ENCODE data around the gene NEUROD4.

DNA sequence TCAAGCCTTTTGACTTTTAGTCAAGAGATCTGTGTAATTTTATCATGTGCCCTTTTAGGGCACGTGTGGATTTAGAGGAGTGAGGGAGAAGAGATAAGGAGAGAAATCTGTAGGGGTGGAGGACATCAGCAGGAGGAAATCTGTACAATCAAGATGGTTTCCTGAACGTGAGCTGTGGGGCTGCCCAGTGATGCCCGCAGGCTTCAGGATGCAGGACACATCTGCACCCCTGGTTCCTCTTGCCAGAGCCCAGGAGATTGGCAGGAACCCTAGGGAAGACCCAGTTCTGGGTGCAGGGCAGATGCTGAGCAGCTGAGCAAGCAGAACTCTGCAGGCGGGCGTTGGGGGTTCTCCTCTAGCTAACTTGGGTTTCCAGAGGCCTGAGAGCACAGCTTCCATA, 23.6 kb upstream of the NEUROD4 start:
- no peak for TF ChIP-seq NR2C2 (CRISPR knock-in tag; IDR thresholded peaks at IDR 0.05)
- TF ChIP-seq, protein P1, sequence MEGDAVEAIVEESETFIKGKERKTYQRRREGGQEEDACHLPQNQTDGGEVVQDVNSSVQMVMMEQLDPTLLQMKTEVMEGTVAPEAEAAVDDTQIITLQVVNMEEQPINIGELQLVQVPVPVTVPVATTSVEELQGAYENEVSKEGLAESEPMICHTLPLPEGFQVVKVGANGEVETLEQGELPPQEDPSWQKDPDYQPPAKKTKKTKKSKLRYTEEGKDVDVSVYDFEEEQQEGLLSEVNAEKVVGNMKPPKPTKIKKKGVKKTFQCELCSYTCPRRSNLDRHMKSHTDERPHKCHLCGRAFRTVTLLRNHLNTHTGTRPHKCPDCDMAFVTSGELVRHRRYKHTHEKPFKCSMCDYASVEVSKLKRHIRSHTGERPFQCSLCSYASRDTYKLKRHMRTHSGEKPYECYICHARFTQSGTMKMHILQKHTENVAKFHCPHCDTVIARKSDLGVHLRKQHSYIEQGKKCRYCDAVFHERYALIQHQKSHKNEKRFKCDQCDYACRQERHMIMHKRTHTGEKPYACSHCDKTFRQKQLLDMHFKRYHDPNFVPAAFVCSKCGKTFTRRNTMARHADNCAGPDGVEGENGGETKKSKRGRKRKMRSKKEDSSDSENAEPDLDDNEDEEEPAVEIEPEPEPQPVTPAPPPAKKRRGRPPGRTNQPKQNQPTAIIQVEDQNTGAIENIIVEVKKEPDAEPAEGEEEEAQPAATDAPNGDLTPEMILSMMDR (IDR thresholded peaks at IDR 0.05): no peak
- no peak for TF ChIP-seq IRF2 (CRISPR knock-in tag; IDR thresholded peaks at IDR 0.05; ENCODE audit: borderline replicate concordance, low read depth)
- no peak for TF ChIP-seq SP1 (CRISPR knock-in tag; conservative IDR thresholded peaks at IDR 0.05)
- TF ChIP-seq, protein P2, sequence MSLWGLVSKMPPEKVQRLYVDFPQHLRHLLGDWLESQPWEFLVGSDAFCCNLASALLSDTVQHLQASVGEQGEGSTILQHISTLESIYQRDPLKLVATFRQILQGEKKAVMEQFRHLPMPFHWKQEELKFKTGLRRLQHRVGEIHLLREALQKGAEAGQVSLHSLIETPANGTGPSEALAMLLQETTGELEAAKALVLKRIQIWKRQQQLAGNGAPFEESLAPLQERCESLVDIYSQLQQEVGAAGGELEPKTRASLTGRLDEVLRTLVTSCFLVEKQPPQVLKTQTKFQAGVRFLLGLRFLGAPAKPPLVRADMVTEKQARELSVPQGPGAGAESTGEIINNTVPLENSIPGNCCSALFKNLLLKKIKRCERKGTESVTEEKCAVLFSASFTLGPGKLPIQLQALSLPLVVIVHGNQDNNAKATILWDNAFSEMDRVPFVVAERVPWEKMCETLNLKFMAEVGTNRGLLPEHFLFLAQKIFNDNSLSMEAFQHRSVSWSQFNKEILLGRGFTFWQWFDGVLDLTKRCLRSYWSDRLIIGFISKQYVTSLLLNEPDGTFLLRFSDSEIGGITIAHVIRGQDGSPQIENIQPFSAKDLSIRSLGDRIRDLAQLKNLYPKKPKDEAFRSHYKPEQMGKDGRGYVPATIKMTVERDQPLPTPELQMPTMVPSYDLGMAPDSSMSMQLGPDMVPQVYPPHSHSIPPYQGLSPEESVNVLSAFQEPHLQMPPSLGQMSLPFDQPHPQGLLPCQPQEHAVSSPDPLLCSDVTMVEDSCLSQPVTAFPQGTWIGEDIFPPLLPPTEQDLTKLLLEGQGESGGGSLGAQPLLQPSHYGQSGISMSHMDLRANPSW (CRISPR knock-in tag; conservative IDR thresholded peaks at IDR 0.05; ENCODE audit: low read depth): no peak
- TF ChIP-seq CREM (CRISPR knock-in tag; IDR thresholded peaks at IDR 0.05): no peak
- no peak for TF ChIP-seq RELA (CRISPR knock-in tag; IDR thresholded peaks at IDR 0.05; ENCODE audit: borderline replicate concordance)
- no peak for TF ChIP-seq ZNF138 (CRISPR knock-in tag; conservative IDR thresholded peaks at IDR 0.05)
- TF ChIP-seq, protein P3, sequence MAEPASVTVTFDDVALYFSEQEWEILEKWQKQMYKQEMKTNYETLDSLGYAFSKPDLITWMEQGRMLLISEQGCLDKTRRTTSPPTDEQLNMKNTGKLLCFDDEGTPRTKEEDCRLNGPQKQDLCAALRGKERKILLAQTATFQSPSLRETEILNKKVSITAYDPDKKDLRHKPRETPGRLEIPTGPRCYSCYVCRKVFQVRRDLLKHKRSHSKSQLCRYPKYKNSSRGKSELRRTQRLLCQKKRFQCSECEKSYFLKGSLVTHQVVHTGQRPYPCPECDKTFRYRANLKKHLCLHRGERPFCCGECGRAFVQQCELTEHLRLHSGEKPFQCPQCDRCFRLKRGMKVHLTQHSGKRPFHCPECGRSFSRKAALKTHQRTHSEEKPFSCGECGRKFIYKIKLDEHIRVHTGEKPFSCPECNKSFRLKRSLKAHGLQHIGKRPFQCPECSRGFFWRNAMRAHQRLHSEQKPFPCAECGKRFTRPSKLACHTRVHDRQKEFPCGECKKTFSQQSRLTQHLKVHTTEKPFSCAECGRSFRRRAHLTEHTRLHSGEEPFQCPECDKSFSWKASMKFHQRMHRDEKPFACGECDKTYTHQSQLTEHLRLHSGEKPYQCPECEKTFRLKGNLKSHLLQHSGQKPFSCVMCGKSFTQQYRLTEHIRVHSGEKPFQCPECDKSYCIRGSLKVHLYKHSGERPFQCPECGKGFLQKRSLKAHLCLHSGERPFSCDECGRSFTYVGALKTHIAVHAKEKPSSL (CRISPR knock-in tag; conservative IDR thresholded peaks at IDR 0.05): no peak
- TF ChIP-seq, protein P4, sequence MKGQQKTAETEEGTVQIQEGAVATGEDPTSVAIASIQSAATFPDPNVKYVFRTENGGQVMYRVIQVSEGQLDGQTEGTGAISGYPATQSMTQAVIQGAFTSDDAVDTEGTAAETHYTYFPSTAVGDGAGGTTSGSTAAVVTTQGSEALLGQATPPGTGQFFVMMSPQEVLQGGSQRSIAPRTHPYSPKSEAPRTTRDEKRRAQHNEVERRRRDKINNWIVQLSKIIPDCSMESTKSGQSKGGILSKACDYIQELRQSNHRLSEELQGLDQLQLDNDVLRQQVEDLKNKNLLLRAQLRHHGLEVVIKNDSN (CRISPR knock-in tag; IDR thresholded peaks at IDR 0.05): no peak
- TF ChIP-seq MXD4 (CRISPR knock-in tag; IDR thresholded peaks at IDR 0.05; ENCODE audit: borderline replicate concordance): no peak
